Measurements from ENCODE around the gene RAB6A. TPM values are rescaled to one million over a fixed set of nuclear protein-coding genes. Genes with fewer than 3 reads are reported as not detected.

The RAB6A gene
- total and polyA plus RNA-seq, 2 of the 8 experiments (the other 6 are each of a cell fraction or from before 2014, with no cell fraction given), result 24.4 to 88.6 TPM

- TF ChIP-seq CHD7 (IDR thresholded peaks at IDR 0.05; ENCODE audit: insufficient replicate concordance, low read length), result no peak
- no peak for TF ChIP-seq RNF2 (IDR thresholded peaks at IDR 0.05; ENCODE audit: borderline replicate concordance, low read depth, low read length, missing control alignments, poor library complexity, severe bottlenecking)
- TF ChIP-seq ATF3 (IDR thresholded peaks at IDR 0.05; ENCODE audit: insufficient read depth, low read depth, low read length), result no peak
- TF ChIP-seq SRF (IDR thresholded peaks at IDR 0.05; ENCODE audit: low read depth, low read length), result no peak
- TF ChIP-seq GTF2F1 (IDR thresholded peaks at IDR 0.05; ENCODE audit: borderline replicate concordance, low read depth, low read length), result no peak
- no peak for TF ChIP-seq E2F6 (IDR thresholded peaks at IDR 0.05)
- no peak for TF ChIP-seq SIN3A (conservative IDR thresholded peaks at IDR 0.05 in 1 of 2, IDR thresholded peaks at IDR 0.05 in 1 of 2; ENCODE audit: low read depth in 1 of 2, low read length in 2 of 2)
- TF ChIP-seq TAF1 (IDR thresholded peaks at IDR 0.05; ENCODE audit: low read depth, low read length), result no peak
Observed at GRCh38 chr11:73784734-73785133, 23.9 kb upstream of the RAB6A start (continued).

Measured in H1 (cell line).